Measurements from ENCODE around the gene TEAD1.

TEAD1 gene

GRCh38 chr11:12793065-12793464, 118.8 kb downstream of the TEAD1 start:
- no peak for DNase-seq

- no peak for DNase-seq
Observed at GRCh38 chr11:12793506-12793905, 119.3 kb downstream of the TEAD1 start.

GRCh38 chr11:12794576-12795230, 120.5 kb downstream of the TEAD1 start:
- no peak for DNase-seq

- DNase-seq, result no peak
Observed at GRCh38 chr11:12797996-12798395, 123.8 kb downstream of the TEAD1 start.

- no peak for DNase-seq
Observed at GRCh38 chr11:12798609-12799011, 124.4 kb downstream of the TEAD1 start.

GRCh38 chr11:12799334-12799835, 125.2 kb downstream of the TEAD1 start:
- no peak for DNase-seq

- no peak for DNase-seq
Observed at GRCh38 chr11:12800032-12800671, 125.9 kb downstream of the TEAD1 start.

GRCh38 chr11:12800871-12801270, 126.7 kb downstream of the TEAD1 start:
- no peak for DNase-seq

- no peak for DNase-seq
Observed at GRCh38 chr11:12801976-12802375, 127.8 kb downstream of the TEAD1 start.

- no peak for DNase-seq
Observed at GRCh38 chr11:12802418-12803085, 128.3 kb downstream of the TEAD1 start.

- no peak for DNase-seq
Observed at GRCh38 chr11:12803086-12803826, 129.0 kb downstream of the TEAD1 start.

- DNase-seq, result no peak
Observed at GRCh38 chr11:12806113-12806512, 131.9 kb downstream of the TEAD1 start.

GRCh38 chr11:12807621-12808020, 133.4 kb downstream of the TEAD1 start:
- DNase-seq, result no peak

GRCh38 chr11:12808519-12808918, 134.3 kb downstream of the TEAD1 start:
- no peak for DNase-seq

GRCh38 chr11:12809364-12809763, 135.1 kb downstream of the TEAD1 start:
- DNase-seq, result no peak

GRCh38 chr11:12809864-12810567, 135.8 kb downstream of the TEAD1 start:
- no peak for DNase-seq

GRCh38 chr11:12810568-12810894, 136.3 kb downstream of the TEAD1 start:
- DNase-seq, result no peak

GRCh38 chr11:12811861-12812260, 137.6 kb downstream of the TEAD1 start:
- DNase-seq, result no peak

GRCh38 chr11:12812849-12813248, 138.6 kb downstream of the TEAD1 start:
- no peak for DNase-seq

GRCh38 chr11:12813371-12814225, 139.4 kb downstream of the TEAD1 start:
- no peak for DNase-seq

- no peak for DNase-seq
Observed at GRCh38 chr11:12815129-12815480, 140.9 kb downstream of the TEAD1 start.
